22Rv1 (cell line): Measurements from ENCODE around the gene ATP1B1.

Source experiments
- H3K27ac ChIP-seq: fragments of 450-650 bp; 2 replicates; pipeline ENCODE4 v1.5.1; 2017
- CTCF ChIP-seq: fragments of 450-650 bp; IDR thresholded peaks from 2 replicates; pipeline ENCODE4 v1.5.1; 2017; ENCODE audit warnings: mild to moderate bottlenecking
- ZFX ChIP-seq: fragments of 450-650 bp; IDR thresholded peaks from 2 replicates; pipeline ENCODE4 v1.6.1; 2017; ENCODE audit warnings: antibody characterized with exemption, borderline replicate concordance

Gene ATP1B1

GRCh38 chr1:169106095-169106920 is at the start of gene ATP1B1:
Gene ATP1B1, plus strand, starts transcription at chr1:169106690. Its CDS starts 140 bp downstream, at chr1:169106830.
- no peak for TF ChIP-seq CTCF
- no peak for TF ChIP-seq ZFX
- H3K27ac ChIP-seq: peak within 1 kb of the TSS; percentile 76

GRCh38 chr1:169059421-169059820 is 47.1 kb upstream of the ATP1B1 start:
- no peak for TF ChIP-seq ZFX
- no peak for TF ChIP-seq CTCF
- no peak overlapping the region for H3K27ac ChIP-seq

GRCh38 chr1:169060043-169060722 is 46.3 kb upstream of the ATP1B1 start:
- no peak overlapping the region for H3K27ac ChIP-seq
- TF ChIP-seq CTCF (no peak), ZFX (no peak)

GRCh38 chr1:169060919-169061639 is 45.4 kb upstream of the ATP1B1 start:
- no peak overlapping the region for H3K27ac ChIP-seq

GRCh38 chr1:169062152-169062551 is 44.3 kb upstream of the ATP1B1 start:
- TF ChIP-seq ZFX (no peak), CTCF (no peak)
- no peak overlapping the region for H3K27ac ChIP-seq

More at GRCh38 chr1:169060919-169061639, 45.4 kb upstream of the ATP1B1 start:
- TF ChIP-seq CTCF: no peak
- no peak for TF ChIP-seq ZFX

GRCh38 chr1:169064103-169064502 is 42.4 kb upstream of the ATP1B1 start:
- TF ChIP-seq ZFX: no peak
- TF ChIP-seq CTCF: no peak
- H3K27ac ChIP-seq: no peak overlapping the region
